PFSK-1 (cell line): ENCODE measurements around the gene TELO2.

ENCODE experiments used
- REST ChIP-seq, 2 experiments: IDR thresholded peaks; 2 replicates each; pipeline versions ENCODE4 v1.6.1 to v1.8.0; 2011 to 2012; ENCODE audit warnings: low read depth in 2 of 2, low read length in 2 of 2, control low read depth in 1 of 2, inconsistent platforms in 1 of 2, mild to moderate bottlenecking in 1 of 2, moderate library complexity in 1 of 2; ENCODE audit not compliant: insufficient read depth in 1 of 2
- SIN3A ChIP-seq: IDR thresholded peaks from 2 replicates; pipeline ENCODE4 v1.6.1; 2012; ENCODE audit warnings: mild to moderate bottlenecking, low read length, moderate library complexity, borderline replicate concordance; ENCODE audit not compliant: insufficient read depth
- TAF1 ChIP-seq: IDR thresholded peaks from 2 replicates; pipeline ENCODE4 v1.6.1; 2012; ENCODE audit warnings: low read length, control low read depth, borderline replicate concordance; ENCODE audit not compliant: insufficient read depth

- no peak for TF ChIP-seq SIN3A
- no peak for TF ChIP-seq REST (IDR thresholded peaks at IDR 0.05; ENCODE audit: insufficient read depth in 1 of 2, low read depth in 2 of 2, low read length in 2 of 2)
- no peak for TF ChIP-seq TAF1
These were observed 28.1 kb upstream of the TELO2 start for GRCh38 chr16:1464894-1465566.
